ENCODE data around the gene IL1RAP.

IL1RAP gene

DNA sequence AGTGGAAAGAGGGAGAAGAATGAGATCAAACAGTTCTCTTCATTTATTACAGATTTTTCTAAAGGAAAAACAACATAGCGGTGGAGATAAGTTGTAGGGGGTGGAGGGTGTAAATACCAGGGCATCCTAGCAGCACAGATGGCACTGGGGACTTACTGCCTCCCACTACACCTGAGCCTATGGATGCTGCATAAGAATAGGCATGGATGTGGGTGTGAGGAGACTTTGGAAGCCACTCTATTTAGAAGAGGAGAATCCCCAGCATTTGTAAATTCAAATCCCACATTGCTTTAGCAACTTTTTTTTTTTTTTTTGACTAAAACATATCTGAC, 27.4 kb upstream of the IL1RAP start:
- no peaks in the 10 kb centered on the region for H3K36me3 ChIP-seq (ENCODE audit: control insufficient read depth, insufficient read depth, low read length)
- no peak overlapping the region for H3K4me3 ChIP-seq (ENCODE audit: low read length)
- H3K18ac ChIP-seq (ENCODE audit: low read length), result no peak overlapping the region
- no peak overlapping the region for H2BK15ac ChIP-seq (replicated peaks; ENCODE audit: low read depth)
- H3K27ac ChIP-seq (ENCODE audit: low read depth, low read length), result no peak overlapping the region
- H3K9ac ChIP-seq (ENCODE audit: low read length), result no peak overlapping the region
- H2BK120ac ChIP-seq (ENCODE audit: low read depth, low read length), result no peak overlapping the region
- H3K79me2 ChIP-seq (ENCODE audit: control insufficient read depth, insufficient read depth, low read length), result no peaks in the 10 kb centered on the region
- H3K79me1 ChIP-seq (ENCODE audit: low read length), result no peaks in the 10 kb centered on the region
- no peak overlapping the region for H3K4ac ChIP-seq (ENCODE audit: low read depth, low read length)
- H3K56ac ChIP-seq (ENCODE audit: low read length), result no peak overlapping the region
- H2AK5ac ChIP-seq (ENCODE audit: low read length), result no peak overlapping the region
- H3K23ac ChIP-seq (ENCODE audit: low read length), result no peak overlapping the region
- no peak for DNase-seq
- no peaks in the 10 kb centered on the region for H3K4me1 ChIP-seq (ENCODE audit: control insufficient read depth, low read depth, low read length)
- H4K5ac ChIP-seq (ENCODE audit: low read length), result no peak overlapping the region
- H2BK5ac ChIP-seq (ENCODE audit: low read length), result no peak overlapping the region
- H3K27me3 ChIP-seq (ENCODE audit: insufficient read depth, low read length, poor library complexity), result no peaks in the 10 kb centered on the region
- WGBS (ENCODE audit: extremely low coverage, insufficient coverage, low lambda C conversion rate), result no CpG with 5 or more reads among the region's 1 CpG
- no peak overlapping the region for H3K4me2 ChIP-seq (ENCODE audit: low read length)
- H4K8ac ChIP-seq (ENCODE audit: low read depth, low read length), result no peak overlapping the region

DNA sequence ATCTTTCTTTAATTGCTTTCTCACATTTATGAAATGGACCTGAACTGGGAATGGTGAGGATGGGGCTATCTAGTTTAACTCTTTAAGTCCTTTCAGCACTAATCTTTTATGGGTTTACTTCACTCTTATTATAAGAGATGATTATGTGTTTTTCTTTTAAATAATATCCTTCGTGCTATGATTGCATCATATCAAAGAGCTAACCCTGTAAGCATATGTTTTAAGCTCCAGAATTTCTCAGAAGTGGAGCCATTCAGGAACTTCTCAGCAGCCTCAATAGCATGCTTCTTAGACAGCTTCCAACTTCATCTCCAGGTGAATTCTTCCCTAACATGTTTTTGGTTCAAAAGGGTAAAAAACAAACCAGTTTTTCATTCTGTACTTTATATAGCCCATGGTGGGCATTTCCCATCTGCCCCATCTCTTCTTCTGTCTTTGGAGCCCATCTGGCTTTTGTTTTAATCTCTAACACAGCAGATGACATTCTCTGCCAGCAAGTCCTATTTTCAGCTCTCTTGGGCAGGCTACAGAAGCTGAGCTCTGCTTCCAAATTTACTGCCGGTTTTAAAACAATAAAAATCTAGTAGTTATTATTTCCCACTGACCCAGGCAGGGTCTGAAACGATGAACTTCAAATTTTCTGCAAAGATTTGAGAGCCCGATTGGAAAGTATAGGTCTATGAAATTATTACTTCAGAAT, 26.8 kb upstream of the IL1RAP start:
- H3K23ac ChIP-seq (ENCODE audit: low read length), result no peak overlapping the region
- no peak overlapping the region for H2BK5ac ChIP-seq (ENCODE audit: low read length)
- H3K27ac ChIP-seq (ENCODE audit: low read depth, low read length), result no peak overlapping the region
- no peaks in the 10 kb centered on the region for H3K79me1 ChIP-seq (ENCODE audit: low read length)
- H3K18ac ChIP-seq (ENCODE audit: low read length), result no peak overlapping the region
- no peak overlapping the region for H2BK15ac ChIP-seq (replicated peaks; ENCODE audit: low read depth)
- no peak overlapping the region for H3K4ac ChIP-seq (ENCODE audit: low read depth, low read length)
- H4K8ac ChIP-seq (ENCODE audit: low read depth, low read length), result no peak overlapping the region
- H2BK120ac ChIP-seq (ENCODE audit: low read depth, low read length), result no peak overlapping the region
- no peaks in the 10 kb centered on the region for H3K4me1 ChIP-seq (ENCODE audit: control insufficient read depth, low read depth, low read length)
- no peak overlapping the region for H3K56ac ChIP-seq (ENCODE audit: low read length)
- no peaks in the 10 kb centered on the region for H3K36me3 ChIP-seq (ENCODE audit: control insufficient read depth, insufficient read depth, low read length)
- H3K9ac ChIP-seq (ENCODE audit: low read length), result no peak overlapping the region
- DNase-seq, result no peak
- H3K4me3 ChIP-seq (ENCODE audit: low read length), result no peak overlapping the region
- no peak overlapping the region for H4K5ac ChIP-seq (ENCODE audit: low read length)
- H3K4me2 ChIP-seq (ENCODE audit: low read length), result no peak overlapping the region
- H2AK5ac ChIP-seq (ENCODE audit: low read length), result no peak overlapping the region
- H3K79me2 ChIP-seq (ENCODE audit: control insufficient read depth, insufficient read depth, low read length), result no peaks in the 10 kb centered on the region
- no peaks in the 10 kb centered on the region for H3K27me3 ChIP-seq (ENCODE audit: insufficient read depth, low read length, poor library complexity)
- no CpG with 5 or more reads among the region's 4 CpGs for WGBS (ENCODE audit: extremely low coverage, insufficient coverage, low lambda C conversion rate)

DNA sequence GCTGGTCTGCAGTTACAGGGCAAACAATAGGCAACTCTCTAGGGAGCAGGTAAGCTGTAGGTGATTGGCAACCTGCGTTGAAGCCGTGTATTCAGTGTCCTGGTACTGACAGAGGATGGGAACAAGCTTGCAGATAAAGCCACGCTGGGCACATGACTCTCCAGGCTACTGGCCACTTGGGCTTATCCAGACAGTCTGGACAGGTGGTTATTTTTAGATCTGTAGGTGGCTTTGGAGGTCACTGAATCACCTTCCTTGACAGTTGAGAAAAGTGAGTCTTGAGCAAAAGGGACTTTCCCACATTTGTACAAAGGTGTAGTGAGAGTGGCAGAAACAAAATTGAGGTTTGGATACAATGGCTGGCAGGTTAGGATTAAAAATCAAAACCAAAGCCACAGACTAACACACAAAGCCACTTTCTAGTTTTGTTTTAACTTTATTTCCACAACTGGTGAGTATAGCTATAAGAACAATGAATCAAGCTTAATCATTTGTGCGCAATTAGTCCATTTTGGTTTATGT, 22.3 kb upstream of the IL1RAP start:
- no peaks in the 10 kb centered on the region for H3K27me3 ChIP-seq (ENCODE audit: insufficient read depth, low read length, poor library complexity)

DNA sequence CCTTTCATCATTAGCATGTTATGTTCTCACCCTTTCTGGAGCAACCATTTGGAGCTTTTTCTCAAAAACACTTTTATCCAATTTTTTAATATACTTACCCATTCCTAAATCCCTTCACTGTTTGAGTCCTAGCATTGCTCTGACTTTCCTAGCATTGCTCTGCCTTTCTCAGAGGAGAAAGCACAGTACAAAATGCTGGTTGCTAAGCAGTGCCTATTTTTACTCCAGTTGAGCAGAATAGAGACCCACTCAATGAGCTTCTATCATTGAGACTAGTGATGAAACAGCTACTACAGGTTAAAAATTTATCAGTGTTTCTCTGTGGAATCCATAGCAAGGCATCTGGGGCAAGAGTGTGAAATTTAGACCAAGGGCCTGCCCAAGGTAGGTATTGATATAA, 21.8 kb upstream of the IL1RAP start:
- Histone ChIP-seq H3K4me2 (ENCODE audit: low read length) (no peak overlapping the region), H2BK5ac (ENCODE audit: low read length) (no peak overlapping the region), H3K4ac (ENCODE audit: low read depth, low read length) (no peak overlapping the region), H2BK120ac (ENCODE audit: low read depth, low read length) (no peak overlapping the region), H3K27me3 (ENCODE audit: insufficient read depth, low read length, poor library complexity) (no peaks in the 10 kb centered on the region), H3K4me3 (ENCODE audit: low read length) (no peak overlapping the region), H3K9ac (ENCODE audit: low read length) (no peak overlapping the region), H3K27ac (ENCODE audit: low read depth, low read length) (no peak overlapping the region), H3K4me1 (ENCODE audit: control insufficient read depth, low read depth, low read length) (no peaks in the 10 kb centered on the region), H3K18ac (ENCODE audit: low read length) (no peak overlapping the region), H2BK15ac (replicated peaks; ENCODE audit: low read depth) (no peak overlapping the region), H3K79me2 (ENCODE audit: control insufficient read depth, insufficient read depth, low read length) (no peaks in the 10 kb centered on the region), H4K5ac (ENCODE audit: low read length) (no peak overlapping the region), H2AK5ac (ENCODE audit: low read length) (no peak overlapping the region), H3K23ac (ENCODE audit: low read length) (no peak overlapping the region), H3K79me1 (ENCODE audit: low read length) (no peaks in the 10 kb centered on the region), H3K36me3 (ENCODE audit: control insufficient read depth, insufficient read depth, low read length) (no peaks in the 10 kb centered on the region), H4K8ac (ENCODE audit: low read depth, low read length) (no peak overlapping the region), H3K56ac (ENCODE audit: low read length) (no peak overlapping the region)
- DNase-seq, result no peak

More for the DNA sequence above, 22.3 kb upstream of the IL1RAP start:
- no peak overlapping the region for H3K4me3 ChIP-seq (ENCODE audit: low read length)
- H4K5ac ChIP-seq (ENCODE audit: low read length), result no peak overlapping the region
- no peak overlapping the region for H3K9ac ChIP-seq (ENCODE audit: low read length)
- H3K4me2 ChIP-seq (ENCODE audit: low read length), result no peak overlapping the region
- no peaks in the 10 kb centered on the region for H3K79me2 ChIP-seq (ENCODE audit: control insufficient read depth, insufficient read depth, low read length)
- no peaks in the 10 kb centered on the region for H3K36me3 ChIP-seq (ENCODE audit: control insufficient read depth, insufficient read depth, low read length)
- no peak overlapping the region for H3K23ac ChIP-seq (ENCODE audit: low read length)
- H2AK5ac ChIP-seq (ENCODE audit: low read length), result no peak overlapping the region
- no peak overlapping the region for H3K27ac ChIP-seq (ENCODE audit: low read depth, low read length)
- no peak overlapping the region for H3K56ac ChIP-seq (ENCODE audit: low read length)
- H2BK5ac ChIP-seq (ENCODE audit: low read length), result no peak overlapping the region
- no peak overlapping the region for H3K4ac ChIP-seq (ENCODE audit: low read depth, low read length)
- H3K18ac ChIP-seq (ENCODE audit: low read length), result no peak overlapping the region
- no peak overlapping the region for H4K8ac ChIP-seq (ENCODE audit: low read depth, low read length)
- no peaks in the 10 kb centered on the region for H3K79me1 ChIP-seq (ENCODE audit: low read length)
- DNase-seq, result no peak
- H2BK15ac ChIP-seq (replicated peaks; ENCODE audit: low read depth), result no peak overlapping the region
- H2BK120ac ChIP-seq (ENCODE audit: low read depth, low read length), result no peak overlapping the region
- no peaks in the 10 kb centered on the region for H3K4me1 ChIP-seq (ENCODE audit: control insufficient read depth, low read depth, low read length)
- no CpG with 5 or more reads among the region's 4 CpGs for WGBS (ENCODE audit: extremely low coverage, insufficient coverage, low lambda C conversion rate)

DNA sequence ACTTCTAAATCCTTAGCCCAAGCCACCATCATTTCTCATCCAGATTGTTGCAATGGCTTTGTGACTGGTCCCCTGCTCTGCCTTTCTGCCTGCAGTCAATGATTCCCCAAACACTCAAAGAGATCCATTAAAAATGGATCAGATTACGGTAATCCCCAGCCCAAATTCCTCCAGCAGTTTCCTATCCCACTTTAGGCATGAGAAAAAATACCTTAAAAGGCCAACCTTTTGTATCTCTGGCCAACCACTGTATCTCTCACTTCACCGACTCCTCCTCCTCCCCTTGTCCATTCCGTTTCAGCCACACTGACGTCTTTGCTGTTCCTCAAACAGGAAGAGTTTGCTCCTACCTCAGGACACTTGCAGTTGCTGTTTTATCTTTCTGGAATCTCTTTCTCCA, 20.9 kb upstream of the IL1RAP start:
- no peak overlapping the region for H3K18ac ChIP-seq (ENCODE audit: low read length)
- H3K4ac ChIP-seq (ENCODE audit: low read depth, low read length), result no peak overlapping the region
- H4K8ac ChIP-seq (ENCODE audit: low read depth, low read length), result no peak overlapping the region
- no peak overlapping the region for H2AK5ac ChIP-seq (ENCODE audit: low read length)
- no CpG with 5 or more reads among the region's 4 CpGs for WGBS (ENCODE audit: extremely low coverage, insufficient coverage, low lambda C conversion rate)
- H4K5ac ChIP-seq (ENCODE audit: low read length), result no peak overlapping the region
- no peak overlapping the region for H3K23ac ChIP-seq (ENCODE audit: low read length)
- H2BK5ac ChIP-seq (ENCODE audit: low read length), result no peak overlapping the region
- no peak overlapping the region for H3K27ac ChIP-seq (ENCODE audit: low read depth, low read length)
- no peaks in the 10 kb centered on the region for H3K27me3 ChIP-seq (ENCODE audit: insufficient read depth, low read length, poor library complexity)
- no peak overlapping the region for H3K4me2 ChIP-seq (ENCODE audit: low read length)
- no peak overlapping the region for H3K9ac ChIP-seq (ENCODE audit: low read length)
- H2BK120ac ChIP-seq (ENCODE audit: low read depth, low read length), result no peak overlapping the region
- H3K79me1 ChIP-seq (ENCODE audit: low read length), result no peaks in the 10 kb centered on the region
- peak; percentile 56 for DNase-seq
- H3K4me1 ChIP-seq (ENCODE audit: control insufficient read depth, low read depth, low read length), result no peaks in the 10 kb centered on the region
- no peak overlapping the region for H3K56ac ChIP-seq (ENCODE audit: low read length)
- no peak overlapping the region for H3K4me3 ChIP-seq (ENCODE audit: low read length)
- no peak overlapping the region for H2BK15ac ChIP-seq (replicated peaks; ENCODE audit: low read depth)
- H3K79me2 ChIP-seq (ENCODE audit: control insufficient read depth, insufficient read depth, low read length), result no peaks in the 10 kb centered on the region
- H3K36me3 ChIP-seq (ENCODE audit: control insufficient read depth, insufficient read depth, low read length), result no peaks in the 10 kb centered on the region

DNA sequence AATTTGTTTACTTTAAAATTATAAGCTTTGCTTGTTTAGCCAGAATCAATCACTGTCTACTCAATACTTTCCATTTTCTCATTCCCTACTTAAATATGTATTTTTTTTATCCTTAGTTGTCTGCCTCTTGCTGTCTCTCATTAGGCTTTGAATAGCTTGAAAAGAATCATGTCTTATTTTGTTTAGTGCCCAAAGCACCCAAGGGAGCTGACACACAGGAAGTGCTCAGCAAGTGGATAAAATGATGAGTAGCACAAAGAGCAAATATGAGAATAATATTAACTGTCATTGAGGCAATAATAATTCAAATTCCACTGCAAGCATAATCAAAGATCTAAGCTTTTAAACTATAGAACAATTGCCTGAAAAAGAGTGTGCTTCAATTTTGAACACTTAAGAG, 19.0 kb upstream of the IL1RAP start:
- Histone ChIP-seq H2BK120ac (ENCODE audit: low read depth, low read length) (no peak overlapping the region), H3K27me3 (ENCODE audit: insufficient read depth, low read length, poor library complexity) (no peaks in the 10 kb centered on the region), H3K4me2 (ENCODE audit: low read length) (no peak overlapping the region), H3K23ac (ENCODE audit: low read length) (no peak overlapping the region), H3K79me1 (ENCODE audit: low read length) (no peaks in the 10 kb centered on the region), H3K27ac (ENCODE audit: low read depth, low read length) (no peak overlapping the region), H3K79me2 (ENCODE audit: control insufficient read depth, insufficient read depth, low read length) (no peaks in the 10 kb centered on the region), H2AK5ac (ENCODE audit: low read length) (no peak overlapping the region), H3K4me3 (ENCODE audit: low read length) (no peak overlapping the region), H2BK15ac (replicated peaks; ENCODE audit: low read depth) (no peak overlapping the region), H3K36me3 (ENCODE audit: control insufficient read depth, insufficient read depth, low read length) (no peaks in the 10 kb centered on the region), H2BK5ac (ENCODE audit: low read length) (no peak overlapping the region), H3K4ac (ENCODE audit: low read depth, low read length) (no peak overlapping the region), H3K18ac (ENCODE audit: low read length) (no peak overlapping the region), H4K8ac (ENCODE audit: low read depth, low read length) (no peak overlapping the region), H3K9ac (ENCODE audit: low read length) (no peak overlapping the region), H3K4me1 (ENCODE audit: control insufficient read depth, low read depth, low read length) (no peaks in the 10 kb centered on the region), H4K5ac (ENCODE audit: low read length) (no peak overlapping the region), H3K56ac (ENCODE audit: low read length) (no peak overlapping the region)
- no peak for DNase-seq

All from mesendoderm (in vitro differentiated cells).